Neuronal stem cell (in vitro differentiated cells): ENCODE data around the gene MRPL1.

ENCODE experiments used
- DNase-seq: peaks from one replicate; pipeline ENCODE4 v3.0.0-alpha.2; 2013; ENCODE audit warnings: low spot score
- H2AFZ ChIP-seq: one replicate; pipeline ENCODE4 v1.6.1; 2013; ENCODE audit warnings: mild to moderate bottlenecking, low read length, inconsistent platforms
- H2AK5ac ChIP-seq: 2 replicates; pipeline ENCODE4 v1.6.1; 2013; ENCODE audit warnings: low read depth, mild to moderate bottlenecking, inconsistent platforms, low read length, moderate library complexity, mixed read lengths
- H2BK120ac ChIP-seq: 2 replicates; pipeline ENCODE4 v1.6.1; 2013; ENCODE audit warnings: low read depth, mild to moderate bottlenecking, inconsistent platforms, low read length, moderate library complexity, mixed read lengths
- H2BK12ac ChIP-seq: one replicate; pipeline ENCODE4 v1.6.1; 2013; ENCODE audit warnings: low read length, inconsistent platforms
- H2BK15ac ChIP-seq: 2 replicates; pipeline ENCODE4 v1.6.1; 2013; ENCODE audit warnings: mild to moderate bottlenecking, low read length, inconsistent platforms, mixed read lengths
- H2BK5ac ChIP-seq: one replicate; pipeline ENCODE4 v1.6.1; 2013; ENCODE audit warnings: inconsistent platforms, mild to moderate bottlenecking, low read length, moderate library complexity
- H3K14ac ChIP-seq: one replicate; pipeline ENCODE4 v1.6.1; 2013; ENCODE audit warnings: low read length, inconsistent platforms
- H3K18ac ChIP-seq: 2 replicates; pipeline ENCODE4 v1.6.1; 2013; ENCODE audit warnings: low read length, inconsistent platforms
- H3K23ac ChIP-seq: 2 replicates; pipeline ENCODE4 v1.6.1; 2013; ENCODE audit warnings: low read depth, mild to moderate bottlenecking, mixed read lengths, low read length, inconsistent platforms; ENCODE audit not compliant: poor library complexity
- H3K27ac ChIP-seq: replicated peaks from 3 replicates; pipeline ENCODE4 v1.5.1; 2013; ENCODE audit warnings: low read length, inconsistent platforms
- H3K27me3 ChIP-seq, 3 experiments: 2 replicates each; pipeline ENCODE4 v1.6.1; 2013; ENCODE audit warnings: low read length in 3 of 3, mild to moderate bottlenecking in 2 of 3, inconsistent platforms in 1 of 3, low read depth in 1 of 3, mixed read lengths in 1 of 3, moderate library complexity in 1 of 3; ENCODE audit not compliant: control insufficient read depth in 3 of 3, insufficient read depth in 3 of 3
- H3K36me3 ChIP-seq, 2 donors: replicated peaks in 1 of 2; 2 replicates each; pipeline ENCODE4 v1.6.1; 2013; ENCODE audit warnings: low read length in 2 of 2; ENCODE audit not compliant: control insufficient read depth in 2 of 2, insufficient read depth in 2 of 2
- H3K4ac ChIP-seq: 2 replicates; pipeline ENCODE4 v1.6.1; 2013; ENCODE audit warnings: inconsistent platforms, mild to moderate bottlenecking, low read length, moderate library complexity
- H3K4me1 ChIP-seq, 2 donors: 1 replicate in 1 of 2; 2 replicates in 1 of 2; pipeline ENCODE4 v1.6.1; 2013; ENCODE audit warnings: low read length in 2 of 2, low read depth in 1 of 2; ENCODE audit not compliant: control insufficient read depth in 2 of 2, insufficient read depth in 1 of 2
- H3K4me2 ChIP-seq: one replicate; pipeline ENCODE4 v1.6.1; 2013; ENCODE audit warnings: mild to moderate bottlenecking, low read length, inconsistent platforms; ENCODE audit not compliant: insufficient read depth, poor library complexity, severe bottlenecking
- H3K4me3 ChIP-seq, 2 donors: 2 replicates each; pipeline ENCODE4 v1.5.1; 2013; ENCODE audit warnings: low read length in 2 of 2, mild to moderate bottlenecking in 2 of 2, inconsistent platforms in 1 of 2, moderate library complexity in 1 of 2
- H3K79me1 ChIP-seq: one replicate; pipeline ENCODE4 v1.6.1; 2013; ENCODE audit warnings: low read depth, mild to moderate bottlenecking, inconsistent platforms, low read length, moderate library complexity
- H3K9ac ChIP-seq: one replicate; pipeline ENCODE4 v1.6.1; 2013; ENCODE audit warnings: mild to moderate bottlenecking, low read depth, low read length, inconsistent platforms; ENCODE audit not compliant: poor library complexity
- H3K9me3 ChIP-seq, 2 donors: replicated peaks in 1 of 2; 2 replicates each; pipeline versions ENCODE3 to v1.6.1; 2013; ENCODE audit warnings: low read length in 2 of 2, mild to moderate bottlenecking in 2 of 2, inconsistent platforms in 1 of 2, low read depth in 1 of 2, mixed read lengths in 1 of 2, moderate library complexity in 1 of 2; ENCODE audit not compliant: control insufficient read depth in 2 of 2, insufficient read depth in 1 of 2
- H4K8ac ChIP-seq: one replicate; pipeline ENCODE4 v1.6.1; 2013; ENCODE audit warnings: low read depth, mild to moderate bottlenecking, inconsistent platforms, low read length, moderate library complexity
- H4K91ac ChIP-seq: one replicate; pipeline ENCODE4 v1.6.1; 2013; ENCODE audit warnings: low read length, low read depth, mild to moderate bottlenecking, inconsistent platforms; ENCODE audit not compliant: poor library complexity
- WGBS, 2 donors: extraction: QIAGEN DNeasy Blood & Tissue Kit; methylation state at CpG; one replicate each; pipeline ENCODE4 v1.1.7; 2013; ENCODE audit warnings: missing lambda C conversion rate in 2 of 2, mixed read lengths in 1 of 2; ENCODE audit not compliant: insufficient read length in 2 of 2, insufficient replicate concordance in 1 of 2; ENCODE audit errors: extremely low coverage in 2 of 2; 5-methylcytosine and 5-hydroxymethylcytosine counted together

The MRPL1 gene

GRCh38 chr4:77881460-77882295, 19.0 kb downstream of the MRPL1 start:
- Histone ChIP-seq H2BK5ac (no peak overlapping the region), H3K27ac (no peak overlapping the region), H2AFZ (no peak overlapping the region), H2BK15ac (no peak overlapping the region), H3K18ac (no peak overlapping the region), H4K91ac (no peak overlapping the region), H2BK12ac (no peak overlapping the region), H3K4me2 (no peak overlapping the region), H2BK120ac (no peak overlapping the region), H3K23ac (no peak overlapping the region), H3K4me1 (peaks cover 0 to 2% of the 10 kb centered on the region in 2 donors), H3K79me1 (no peaks in the 10 kb centered on the region), H2AK5ac (no peak overlapping the region), H3K36me3 (peaks cover 2 to 57% of the 10 kb centered on the region in 2 donors), H3K27me3 (no peaks in the 10 kb centered on the region), H3K4me3 (no peak overlapping the region), H4K8ac (no peak overlapping the region), H3K9me3 (no peaks in the 10 kb centered on the region), H3K4ac (no peak overlapping the region), H3K14ac (no peak overlapping the region), H3K9ac (no peak overlapping the region)
- DNase-seq, result no peak
- WGBS, 2 donors, result no CpG with 5 or more reads among the region's 8 CpGs

GRCh38 chr4:77893451-77893850, 30.8 kb downstream of the MRPL1 start:
- no peak overlapping the region for H2AK5ac ChIP-seq
- no peaks in the 10 kb centered on the region for H3K4me1 ChIP-seq
- H3K23ac ChIP-seq, result no peak overlapping the region
- H2BK15ac ChIP-seq, result no peak overlapping the region
- no peak overlapping the region for H3K9ac ChIP-seq
- H4K8ac ChIP-seq, result no peak overlapping the region
- H3K4me2 ChIP-seq, result no peak overlapping the region
- no peak overlapping the region for H3K14ac ChIP-seq
- no peaks in the 10 kb centered on the region for H3K79me1 ChIP-seq
- DNase-seq, result no peak
- no peak overlapping the region for H3K18ac ChIP-seq
- H2BK12ac ChIP-seq, result no peak overlapping the region
- H3K4ac ChIP-seq, result no peak overlapping the region
- H3K27ac ChIP-seq, result no peak overlapping the region
- H3K4me3 ChIP-seq, result no peak overlapping the region
- WGBS, 2 donors, result no CpG with 5 or more reads among the region's 2 CpGs
- no peak overlapping the region for H2BK120ac ChIP-seq
- H4K91ac ChIP-seq, result no peak overlapping the region
- no peak overlapping the region for H2AFZ ChIP-seq
- H3K36me3 ChIP-seq, result peaks cover 0 to 64% of the 10 kb centered on the region in 2 donors
- H3K9me3 ChIP-seq, result no peaks in the 10 kb centered on the region
- no peaks in the 10 kb centered on the region for H3K27me3 ChIP-seq
- no peak overlapping the region for H2BK5ac ChIP-seq

GRCh38 chr4:77899607-77900006, 37.0 kb downstream of the MRPL1 start:
- H2BK120ac ChIP-seq, result no peak overlapping the region
- H3K27ac ChIP-seq, result no peak overlapping the region
- no peak for DNase-seq
- H2AFZ ChIP-seq, result no peak overlapping the region
- H3K4me2 ChIP-seq, result no peak overlapping the region
- no peak overlapping the region for H2BK12ac ChIP-seq
- no peaks in the 10 kb centered on the region for H3K27me3 ChIP-seq
- H2BK5ac ChIP-seq, result no peak overlapping the region
- H3K9ac ChIP-seq, result no peak overlapping the region
- 100% methylated on average over 1 of the region's 1 CpG for WGBS, 2 donors
- H4K91ac ChIP-seq, result no peak overlapping the region
- H3K4me1 ChIP-seq, result no peaks in the 10 kb centered on the region
- no peaks in the 10 kb centered on the region for H3K9me3 ChIP-seq
- no peak overlapping the region for H4K8ac ChIP-seq
- H3K18ac ChIP-seq, result no peak overlapping the region
- no peak overlapping the region for H2BK15ac ChIP-seq
- H2AK5ac ChIP-seq, result no peak overlapping the region
- H3K4ac ChIP-seq, result no peak overlapping the region
- H3K79me1 ChIP-seq, result no peaks in the 10 kb centered on the region
- H3K14ac ChIP-seq, result no peak overlapping the region
- H3K4me3 ChIP-seq, result no peak overlapping the region
- peaks cover 0 to 59% of the 10 kb centered on the region in 2 donors for H3K36me3 ChIP-seq
- no peak overlapping the region for H3K23ac ChIP-seq

- Histone ChIP-seq H3K9ac (no peak overlapping the region), H3K4me1 (no peaks in the 10 kb centered on the region), H2AFZ (no peak overlapping the region), H3K4me2 (no peak overlapping the region), H4K91ac (no peak overlapping the region), H2BK15ac (no peak overlapping the region), H2BK12ac (no peak overlapping the region), H2BK5ac (no peak overlapping the region), H3K4ac (no peak overlapping the region), H3K27ac (no peak overlapping the region), H2AK5ac (no peak overlapping the region), H2BK120ac (no peak overlapping the region), H3K27me3 (no peaks in the 10 kb centered on the region), H3K9me3 (no peaks in the 10 kb centered on the region), H3K23ac (no peak overlapping the region), H3K18ac (no peak overlapping the region), H3K14ac (no peak overlapping the region), H3K36me3 (peaks cover 0 to 24% of the 10 kb centered on the region in 2 donors), H4K8ac (no peak overlapping the region), H3K4me3 (no peak overlapping the region), H3K79me1 (no peaks in the 10 kb centered on the region)
- no peak for DNase-seq
- WGBS, 2 donors, result no CpG with 5 or more reads among the region's 1 CpG
Observed at GRCh38 chr4:77903186-77903585, 40.6 kb downstream of the MRPL1 start.
